K562 (cell line): ENCODE data around the gene GALK2. TPM values are rescaled to one million over a fixed set of nuclear protein-coding genes. Genes with fewer than 3 reads are reported as not detected.

Experiments
- CBX5 ChIP-seq: IDR thresholded peaks from 2 replicates; pipeline ENCODE4 v1.6.1; 2014; ENCODE audit warnings: low read depth, borderline replicate concordance
- FOXA3 ChIP-seq, 2 experiments: fragments of 450-650 bp in 1 of 2; sonication (generic) in 1 of 2; formaldehyde crosslinking; IDR thresholded peaks in 1 of 2; conservative IDR thresholded peaks in 1 of 2; 2 replicates each; pipeline versions ENCODE4 v1.4.0 to v1.8.0; 2020 to 2022; ENCODE audit warnings: mild to moderate bottlenecking in 2 of 2, missing genetic modification reagents in 1 of 2
- HMG20B ChIP-seq: fragments of 250-450 bp; sonication (Bioruptor Pico); IDR thresholded peaks from 2 replicates; pipeline ENCODE4 v1.5.0; 2021; ENCODE audit warnings: mild to moderate bottlenecking
- RCOR1 ChIP-seq, 2 experiments: IDR thresholded peaks; 2 replicates each; pipeline ENCODE4 v1.6.1; 2012; ENCODE audit warnings: low read depth in 2 of 2, low read length in 2 of 2, borderline replicate concordance in 1 of 2, improper control_type of control experiment in 1 of 2
- SMAD2 ChIP-seq: fragments of 150-350 bp; IDR thresholded peaks from 2 replicates; pipeline ENCODE4 v1.6.1; 2014; ENCODE audit warnings: low read depth, mild to moderate bottlenecking, low read length
- SMC3 ChIP-seq: conservative IDR thresholded peaks from 2 replicates; pipeline ENCODE4 v1.6.1; 2011; ENCODE audit warnings: low read depth, low read length, improper control_type of control experiment; ENCODE audit not compliant: insufficient read depth
- SREBF1 ChIP-seq: fragments of 150-350 bp; IDR thresholded peaks from 2 replicates; pipeline ENCODE4 v1.6.1; 2014; ENCODE audit warnings: antibody characterized with exemption, low read depth, low read length, borderline replicate concordance
- YY1 ChIP-seq, 3 experiments: IDR thresholded peaks; 2 replicates each; pipeline ENCODE4 v1.6.1; 2011; ENCODE audit warnings: low read length in 2 of 3, mild to moderate bottlenecking in 2 of 3, moderate library complexity in 2 of 3, borderline replicate concordance in 1 of 3, control low read depth in 1 of 3, low read depth in 1 of 3; ENCODE audit not compliant: insufficient read depth in 3 of 3, insufficient replicate concordance in 2 of 3, control insufficient read depth in 1 of 3, insufficient read length in 1 of 3; ENCODE audit errors: extremely low read depth in 1 of 3
- ZNF277 ChIP-seq: fragments of 250-450 bp; sonication (Bioruptor Pico); IDR thresholded peaks from 2 replicates; pipeline ENCODE4 v1.8.0; 2022; ENCODE audit warnings: inconsistent platforms, mild to moderate bottlenecking, moderate library complexity, borderline replicate concordance
- polyA plus RNA-seq, 8 experiments: library from polyadenylated mRNA; depleted of rRNA in 4 of 8; stranded (reverse) in 5 of 8; unstranded in 3 of 8; fragments of >200 nt; fragmentation: Nextera tagmentation in 2 of 8; fragmentation: Illumina TruSeq in 1 of 8; extraction: Ambion mirVana in 2 of 8; extraction: Trizol in 1 of 8; gene quantifications; 2 replicates each; pipeline versions ENCODE4 v1.2.1 to v1.2.3, GENCODE V29; 2011 to 2014; ENCODE audit warnings: inconsistent platforms in 1 of 8, missing spikeins in 1 of 8
- total RNA-seq, 7 experiments: library from RNA; depleted of rRNA in 6 of 7; stranded (reverse); fragments of >200 nt in 6 of 7; fragmentation: Illumina TruSeq in 2 of 7; extraction: Trizol in 2 of 7; gene quantifications; 2 replicates each; pipeline versions ENCODE4 v1.2.1 to v1.2.3, GENCODE V29; 2011 to 2021; ENCODE audit warnings: low replicate concordance in 1 of 7
- TF ChIP-seq, protein P1 (sequence below), 3 experiments: fragments of 200-800 bp in 1 of 3; fragments of 250-450 bp in 1 of 3; fragments of 450-650 bp in 1 of 3; sonication (Bioruptor Pico) in 1 of 3; sonication (Bioruptor generic) in 1 of 3; formaldehyde crosslinking in 1 of 3; IDR thresholded peaks; 2 replicates each; pipeline versions ENCODE4 v1.6.1 to v1.8.0; 2016 to 2022; ENCODE audit warnings: mild to moderate bottlenecking in 2 of 3, missing genetic modification characterization in 2 of 3, missing compliant biosample characterization in 1 of 3, moderate library complexity in 1 of 3
- TF ChIP-seq, protein P2 (sequence below): fragments of 450-650 bp; formaldehyde crosslinking; IDR thresholded peaks from 2 replicates; pipeline ENCODE4 v1.4.0; 2020; ENCODE audit warnings: mild to moderate bottlenecking, moderate library complexity
- TF ChIP-seq, protein P3 (sequence below): fragments of 250-450 bp; sonication (Bioruptor Pico); IDR thresholded peaks from 2 replicates; pipeline ENCODE4 v1.5.0; 2022; ENCODE audit warnings: mild to moderate bottlenecking
- TF ChIP-seq, protein P4 (sequence below): sonication (generic); formaldehyde crosslinking; IDR thresholded peaks from 2 replicates; pipeline ENCODE4 v1.8.0; 2022; ENCODE audit warnings: missing genetic modification reagents, mild to moderate bottlenecking, borderline replicate concordance

GALK2 gene
- total and polyA plus RNA-seq, 9 of the 15 experiments (the other 6 are each of a cell fraction or from before 2014, with no cell fraction given) = 32.8 to 82.0 (median 54.4) TPM

GRCh38 chr15:49225572-49226281, 55.7 kb downstream of the GALK2 start (continued):
- TF ChIP-seq ZNF277 (CRISPR knock-in tag) (no peak), SREBF1 (no peak), HMG20B (CRISPR knock-in tag) (no peak), SMAD2 (no peak), YY1 (IDR thresholded peaks at IDR 0.05; ENCODE audit: borderline replicate concordance in 1 of 3, control insufficient read depth in 1 of 3, extremely low read depth in 1 of 3, insufficient read depth in 3 of 3, insufficient read length in 1 of 3, insufficient replicate concordance in 2 of 3, low read depth in 1 of 3, low read length in 2 of 3) (no peak), FOXA3 (CRISPR knock-in tag; conservative IDR thresholded peaks at IDR 0.05 in 1 of 2, IDR thresholded peaks at IDR 0.05 in 1 of 2) (no peak), CBX5 (no peak), RCOR1 (IDR thresholded peaks at IDR 0.05; ENCODE audit: borderline replicate concordance in 1 of 2, low read depth in 2 of 2, low read length in 2 of 2) (0 out of 4 replicates have a peak, but pooled peaks of 1 of the 2 experiments have one; percentile 9), SMC3 (peak; percentile 54)
- TF ChIP-seq, protein P1, sequence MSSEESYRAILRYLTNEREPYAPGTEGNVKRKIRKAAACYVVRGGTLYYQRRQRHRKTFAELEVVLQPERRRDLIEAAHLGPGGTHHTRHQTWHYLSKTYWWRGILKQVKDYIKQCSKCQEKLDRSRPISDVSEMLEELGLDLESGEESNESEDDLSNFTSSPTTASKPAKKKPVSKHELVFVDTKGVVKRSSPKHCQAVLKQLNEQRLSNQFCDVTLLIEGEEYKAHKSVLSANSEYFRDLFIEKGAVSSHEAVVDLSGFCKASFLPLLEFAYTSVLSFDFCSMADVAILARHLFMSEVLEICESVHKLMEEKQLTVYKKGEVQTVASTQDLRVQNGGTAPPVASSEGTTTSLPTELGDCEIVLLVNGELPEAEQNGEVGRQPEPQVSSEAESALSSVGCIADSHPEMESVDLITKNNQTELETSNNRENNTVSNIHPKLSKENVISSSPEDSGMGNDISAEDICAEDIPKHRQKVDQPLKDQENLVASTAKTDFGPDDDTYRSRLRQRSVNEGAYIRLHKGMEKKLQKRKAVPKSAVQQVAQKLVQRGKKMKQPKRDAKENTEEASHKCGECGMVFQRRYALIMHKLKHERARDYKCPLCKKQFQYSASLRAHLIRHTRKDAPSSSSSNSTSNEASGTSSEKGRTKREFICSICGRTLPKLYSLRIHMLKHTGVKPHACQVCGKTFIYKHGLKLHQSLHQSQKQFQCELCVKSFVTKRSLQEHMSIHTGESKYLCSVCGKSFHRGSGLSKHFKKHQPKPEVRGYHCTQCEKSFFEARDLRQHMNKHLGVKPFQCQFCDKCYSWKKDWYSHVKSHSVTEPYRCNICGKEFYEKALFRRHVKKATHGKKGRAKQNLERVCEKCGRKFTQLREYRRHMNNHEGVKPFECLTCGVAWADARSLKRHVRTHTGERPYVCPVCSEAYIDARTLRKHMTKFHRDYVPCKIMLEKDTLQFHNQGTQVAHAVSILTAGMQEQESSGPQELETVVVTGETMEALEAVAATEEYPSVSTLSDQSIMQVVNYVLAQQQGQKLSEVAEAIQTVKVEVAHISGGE (CRISPR knock-in tag; IDR thresholded peaks at IDR 0.05) = peak in 1 of 3 experiments; percentile 44; a peak in 1 of 6 replicates
- TF ChIP-seq, protein P2, sequence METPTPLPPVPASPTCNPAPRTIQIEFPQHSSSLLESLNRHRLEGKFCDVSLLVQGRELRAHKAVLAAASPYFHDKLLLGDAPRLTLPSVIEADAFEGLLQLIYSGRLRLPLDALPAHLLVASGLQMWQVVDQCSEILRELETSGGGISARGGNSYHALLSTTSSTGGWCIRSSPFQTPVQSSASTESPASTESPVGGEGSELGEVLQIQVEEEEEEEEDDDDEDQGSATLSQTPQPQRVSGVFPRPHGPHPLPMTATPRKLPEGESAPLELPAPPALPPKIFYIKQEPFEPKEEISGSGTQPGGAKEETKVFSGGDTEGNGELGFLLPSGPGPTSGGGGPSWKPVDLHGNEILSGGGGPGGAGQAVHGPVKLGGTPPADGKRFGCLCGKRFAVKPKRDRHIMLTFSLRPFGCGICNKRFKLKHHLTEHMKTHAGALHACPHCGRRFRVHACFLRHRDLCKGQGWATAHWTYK = no peak
- TF ChIP-seq, protein P3, sequence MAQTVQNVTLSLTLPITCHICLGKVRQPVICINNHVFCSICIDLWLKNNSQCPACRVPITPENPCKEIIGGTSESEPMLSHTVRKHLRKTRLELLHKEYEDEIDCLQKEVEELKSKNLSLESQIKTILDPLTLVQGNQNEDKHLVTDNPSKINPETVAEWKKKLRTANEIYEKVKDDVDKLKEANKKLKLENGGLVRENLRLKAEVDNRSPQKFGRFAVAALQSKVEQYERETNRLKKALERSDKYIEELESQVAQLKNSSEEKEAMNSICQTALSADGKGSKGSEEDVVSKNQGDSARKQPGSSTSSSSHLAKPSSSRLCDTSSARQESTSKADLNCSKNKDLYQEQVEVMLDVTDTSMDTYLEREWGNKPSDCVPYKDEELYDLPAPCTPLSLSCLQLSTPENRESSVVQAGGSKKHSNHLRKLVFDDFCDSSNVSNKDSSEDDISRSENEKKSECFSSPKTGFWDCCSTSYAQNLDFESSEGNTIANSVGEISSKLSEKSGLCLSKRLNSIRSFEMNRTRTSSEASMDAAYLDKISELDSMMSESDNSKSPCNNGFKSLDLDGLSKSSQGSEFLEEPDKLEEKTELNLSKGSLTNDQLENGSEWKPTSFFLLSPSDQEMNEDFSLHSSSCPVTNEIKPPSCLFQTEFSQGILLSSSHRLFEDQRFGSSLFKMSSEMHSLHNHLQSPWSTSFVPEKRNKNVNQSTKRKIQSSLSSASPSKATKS (CRISPR knock-in tag) = no peak
- TF ChIP-seq, protein P4, sequence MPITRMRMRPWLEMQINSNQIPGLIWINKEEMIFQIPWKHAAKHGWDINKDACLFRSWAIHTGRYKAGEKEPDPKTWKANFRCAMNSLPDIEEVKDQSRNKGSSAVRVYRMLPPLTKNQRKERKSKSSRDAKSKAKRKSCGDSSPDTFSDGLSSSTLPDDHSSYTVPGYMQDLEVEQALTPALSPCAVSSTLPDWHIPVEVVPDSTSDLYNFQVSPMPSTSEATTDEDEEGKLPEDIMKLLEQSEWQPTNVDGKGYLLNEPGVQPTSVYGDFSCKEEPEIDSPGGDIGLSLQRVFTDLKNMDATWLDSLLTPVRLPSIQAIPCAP (CRISPR knock-in tag) = no peak
